HG03064 (cell line): Measurements from ENCODE around the gene PVR.
"Not testable (repeated sequence)": the region's sequence is repeated elsewhere in the genome, so short reads cannot be mapped to it uniquely, and the experiment has no call there.

Experiments used
- ATAC-seq: cut with Tn5 transposase; IDR thresholded peaks from one replicate; pipeline ENCODE4 v1.9.1; 2021; ENCODE audit warnings: low read depth; ENCODE audit not compliant: unreplicated experiment

PVR gene

GRCh38 chr19:44617110-44617880 is 26.4 kb upstream of the PVR start:
- ATAC-seq: no peak

DNA sequence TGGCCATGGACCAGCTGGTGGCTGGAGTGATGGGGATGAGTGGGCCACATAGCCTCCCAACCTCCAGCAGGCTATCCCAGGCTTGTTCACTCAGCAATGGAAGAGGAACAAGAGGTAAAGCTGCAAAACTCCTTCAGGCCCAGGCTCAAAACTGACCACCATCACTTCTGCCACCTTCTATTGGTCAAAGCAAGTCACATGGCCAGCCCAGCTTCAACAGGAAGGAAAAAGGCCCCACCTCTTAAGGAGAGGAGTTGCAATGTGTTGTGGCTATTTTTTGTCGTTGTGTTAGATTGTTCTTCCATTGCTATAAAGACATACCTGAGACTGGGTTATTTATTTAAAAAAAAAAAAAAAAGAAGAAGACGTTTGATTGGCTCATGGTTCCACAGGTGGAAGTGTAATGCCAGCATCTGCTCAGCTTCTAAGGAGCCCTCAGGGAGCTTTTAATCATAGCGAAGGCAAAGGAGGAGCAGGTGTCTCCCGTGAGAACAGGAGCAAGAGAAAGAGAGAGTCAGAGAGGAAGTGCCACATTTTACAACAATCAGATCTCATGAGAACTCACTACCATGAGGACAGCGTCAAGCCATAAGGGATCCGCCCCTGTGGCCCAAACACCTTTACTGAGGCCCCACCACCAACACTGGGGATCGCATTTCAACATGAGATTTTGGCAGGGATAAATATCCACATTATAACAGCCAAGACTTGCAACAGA is 24.9 kb upstream of the PVR start:
- ATAC-seq: no peak

DNA sequence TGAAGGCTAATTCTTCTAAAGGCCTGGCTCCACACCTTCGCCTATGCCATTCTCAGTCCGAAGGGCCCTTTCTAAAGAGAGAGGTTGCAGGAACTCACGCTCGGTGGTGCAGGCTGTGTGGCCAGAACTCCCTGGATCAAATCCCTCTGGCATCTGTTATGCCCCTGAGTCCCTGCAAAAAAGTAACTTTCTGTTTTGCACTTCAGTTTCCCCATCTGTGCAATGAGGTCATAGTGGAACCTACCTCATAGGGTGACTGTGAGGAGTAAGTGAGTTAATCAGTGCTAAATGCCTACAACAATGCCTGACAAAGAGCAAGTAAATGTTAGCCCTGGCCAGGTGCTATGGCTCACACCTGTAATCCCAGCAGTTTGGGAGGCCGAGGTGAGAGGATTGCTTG is 23.0 kb upstream of the PVR start:
- ATAC-seq: no peak

GRCh38 chr19:44621367-44621766 is 22.3 kb upstream of the PVR start:
- no peak for ATAC-seq

- ATAC-seq: no peak
These were observed 20.6 kb upstream of the PVR start for GRCh38 chr19:44623080-44623479.

GRCh38 chr19:44623626-44624025 is 20.1 kb upstream of the PVR start:
- ATAC-seq: no peak

GRCh38 chr19:44624840-44625354 is 18.8 kb upstream of the PVR start:
- no peak for ATAC-seq

DNA sequence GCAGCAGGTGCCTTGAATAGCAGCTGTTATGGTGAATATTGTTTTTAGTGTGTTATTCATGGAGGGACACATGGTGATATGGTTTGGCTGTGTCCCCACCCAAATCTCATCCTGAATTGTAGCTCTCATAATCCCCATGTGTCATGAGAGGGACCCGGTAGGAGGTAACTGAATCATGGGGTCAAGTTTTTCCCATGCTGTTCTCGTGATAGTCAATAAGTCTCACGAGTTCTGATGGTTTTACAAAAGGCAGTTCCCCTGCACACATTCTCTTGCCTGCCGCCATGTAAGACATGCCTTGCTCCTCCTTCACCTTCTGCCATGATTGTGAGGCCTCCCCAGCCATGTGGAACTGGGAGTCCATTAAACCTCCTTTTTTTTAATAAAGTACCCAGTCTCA is 18.1 kb upstream of the PVR start:
- ATAC-seq: not testable (repeated sequence)

GRCh38 chr19:44626048-44626624 is 17.6 kb upstream of the PVR start:
- no peak for ATAC-seq

DNA sequence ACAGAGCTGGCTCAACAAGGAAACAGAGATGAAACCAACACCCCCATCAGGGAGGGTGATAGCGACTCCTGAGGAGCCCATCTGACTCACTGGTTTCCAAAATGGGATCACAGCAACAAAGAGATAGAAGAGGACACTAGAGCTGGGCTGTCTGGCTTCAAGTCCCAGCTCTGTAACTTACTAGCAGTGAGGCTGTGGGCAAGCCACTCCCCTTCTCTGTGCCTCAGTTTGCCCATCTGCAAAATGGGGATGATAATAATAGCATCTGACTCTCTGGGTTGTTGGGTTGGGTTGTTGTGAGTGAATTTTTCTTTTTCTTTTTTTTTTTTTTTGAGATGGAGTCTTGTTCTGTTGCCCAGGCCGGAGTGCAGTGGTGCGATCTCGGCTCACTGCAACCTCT is 16.1 kb upstream of the PVR start:
- no peak for ATAC-seq

- ATAC-seq: no peak
These were observed 14.9 kb upstream of the PVR start for GRCh38 chr19:44628793-44629192.

GRCh38 chr19:44631611-44632010 is 12.1 kb upstream of the PVR start:
- ATAC-seq: not testable (repeated sequence)

GRCh38 chr19:44634058-44634457 is 9.7 kb upstream of the PVR start:
- ATAC-seq: not testable (repeated sequence)

- ATAC-seq: no peak
These were observed 8.9 kb upstream of the PVR start for GRCh38 chr19:44634785-44635184.

DNA sequence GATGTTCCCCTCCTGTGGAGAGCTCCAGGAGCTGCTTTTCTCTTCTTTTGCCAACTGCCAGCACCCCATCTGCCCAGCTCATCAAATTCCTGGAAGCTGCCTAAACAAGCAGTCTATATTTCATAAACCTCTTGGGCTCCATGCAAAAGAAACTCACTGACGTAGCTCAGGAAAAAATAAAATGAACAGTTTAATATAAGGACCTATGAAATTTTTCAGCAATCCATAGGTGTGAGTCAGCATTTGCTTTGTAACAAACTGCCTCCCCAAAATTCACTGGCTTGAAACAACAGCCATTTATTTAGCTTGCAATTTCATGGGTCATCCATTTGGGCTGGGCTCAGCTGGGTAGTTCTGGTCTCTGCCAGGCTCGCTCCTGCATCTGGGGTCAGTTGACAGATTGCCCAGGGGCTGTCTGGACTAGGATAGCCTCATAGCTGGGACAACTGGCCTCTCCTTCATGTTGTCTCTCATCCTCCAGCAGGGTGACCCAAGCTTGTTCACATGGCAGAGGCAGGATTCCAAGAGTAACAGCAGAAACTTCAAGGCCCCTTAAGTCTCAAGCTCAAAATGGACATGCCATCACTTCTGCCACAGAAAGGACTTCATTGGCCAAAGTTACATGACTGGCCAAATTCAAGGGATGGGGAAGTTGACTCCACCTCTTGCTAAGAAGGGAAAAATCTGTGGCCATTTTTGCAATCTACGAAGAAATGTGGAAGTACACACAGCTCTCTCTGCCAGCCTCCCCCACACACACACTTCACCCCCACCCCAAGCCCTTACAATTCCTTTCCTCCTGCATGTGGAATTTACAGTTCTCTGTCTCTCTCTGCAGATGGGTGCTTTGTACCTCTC is 7.9 kb upstream of the PVR start:
- no peak for ATAC-seq

DNA sequence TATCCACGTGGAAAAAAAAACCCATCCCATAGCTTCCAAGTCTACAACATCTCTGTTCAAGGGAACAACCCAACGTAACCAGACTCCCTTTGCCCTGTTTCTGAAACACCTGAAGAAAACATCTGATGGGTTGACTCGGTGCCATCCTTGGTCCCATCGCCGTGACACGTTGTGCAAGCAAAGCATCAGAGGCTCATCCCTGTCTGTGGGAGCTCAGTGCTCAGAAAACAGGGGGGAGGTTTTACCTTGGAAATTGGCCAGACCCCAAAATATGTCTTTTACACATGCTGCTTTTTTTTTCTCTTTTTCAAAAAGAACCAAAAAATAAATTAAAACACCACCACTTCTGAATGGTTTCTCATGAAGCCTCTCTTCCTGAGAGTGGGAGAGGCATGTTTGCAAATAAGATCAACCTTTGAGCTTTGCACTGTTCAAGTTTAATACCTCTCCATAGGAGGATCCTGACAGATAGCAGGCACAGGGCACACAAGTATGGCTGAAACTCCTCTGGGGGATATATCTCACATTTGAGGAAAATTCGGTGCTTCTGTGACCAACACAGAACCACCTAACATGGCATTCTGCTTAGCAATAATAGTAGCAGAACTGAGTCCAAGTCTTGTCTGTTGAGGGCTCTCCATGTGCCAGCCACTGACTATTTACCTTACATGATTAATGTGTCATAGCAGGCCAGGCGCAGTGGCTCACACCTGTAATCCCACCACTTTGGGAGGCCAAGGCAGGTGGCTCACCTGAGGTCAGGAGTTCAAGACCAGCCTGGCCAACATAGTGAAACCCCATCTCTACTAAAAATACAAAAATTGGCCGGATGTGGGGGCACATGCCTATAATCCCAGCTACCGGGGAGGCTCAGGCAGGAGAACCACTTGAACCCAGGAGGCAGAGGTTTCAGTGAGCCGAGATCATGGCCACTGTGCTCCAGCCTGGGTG is 7.0 kb upstream of the PVR start:
- no peak for ATAC-seq

- ATAC-seq: no peak
These were observed 6.3 kb upstream of the PVR start for GRCh38 chr19:44637390-44637764.

GRCh38 chr19:44640518-44640917 is 3.2 kb upstream of the PVR start:
- no peak for ATAC-seq

GRCh38 chr19:44641501-44642265 is 2.0 kb upstream of the PVR start:
- no peak for ATAC-seq
